Inflammatory macrophage treated with lipopolysaccharide for 1 hour (primary cell): ENCODE data around the gene POU2F1.

Source experiments
- DNase-seq, 2 donors: peaks; one replicate each; pipeline ENCODE4 v3.0.0-alpha.2; 2020 to 2022

POU2F1 gene

DNA sequence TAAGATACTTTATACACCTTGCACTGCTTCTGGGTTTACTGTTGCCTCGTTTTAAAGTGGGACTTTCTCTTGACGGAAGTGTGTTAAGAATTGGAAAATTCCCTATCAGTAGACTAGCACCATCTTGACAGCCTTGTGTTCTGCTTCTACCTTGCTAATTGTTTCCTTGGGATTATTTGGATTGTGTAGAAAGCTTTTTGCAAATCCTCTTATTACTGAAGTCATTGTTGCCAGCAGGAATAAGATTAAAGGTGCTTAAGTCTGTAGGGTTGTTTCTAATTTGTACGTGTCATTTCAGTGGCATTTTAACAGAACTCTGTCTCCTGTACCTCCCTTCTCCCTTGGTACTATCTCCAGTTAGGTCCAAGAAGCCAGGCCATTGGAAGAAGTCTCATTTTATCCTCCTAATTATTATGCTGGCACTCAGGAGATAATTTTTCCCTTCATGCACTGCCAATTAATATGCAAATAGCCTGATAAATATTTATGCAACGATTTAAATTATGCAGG, 107.7 kb downstream of the POU2F1 start:
- no peak for DNase-seq

DNA sequence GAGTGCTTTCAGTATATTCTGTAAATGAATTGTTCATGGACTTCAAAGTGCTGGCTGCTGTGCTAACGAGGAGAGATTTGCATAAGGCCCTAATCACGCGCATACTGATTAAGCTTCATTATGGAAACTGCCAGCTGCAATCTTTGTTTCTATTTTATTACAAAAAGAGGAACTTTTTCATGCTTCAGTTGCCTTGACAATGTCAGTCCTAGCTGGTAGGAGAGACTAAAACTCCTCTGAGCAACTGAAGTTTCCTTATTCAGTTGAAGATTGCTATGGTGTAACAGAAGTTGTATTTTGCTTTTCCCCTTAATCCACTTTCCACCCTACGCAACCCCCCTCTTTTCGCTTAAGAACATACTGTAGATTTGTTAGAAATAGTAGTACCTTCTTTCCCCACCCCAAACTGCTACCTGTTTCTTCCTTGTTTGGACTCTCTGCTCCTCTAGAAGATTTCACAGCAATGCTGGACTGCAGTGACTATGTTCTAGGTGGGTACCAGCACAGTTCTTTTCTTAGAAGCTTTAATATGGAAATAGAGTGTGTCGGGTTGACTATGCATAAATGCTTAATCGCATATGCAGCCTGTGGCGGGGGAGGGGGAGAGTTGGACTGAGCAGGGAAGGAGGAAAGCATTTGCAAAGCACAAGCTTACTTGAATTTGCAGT, 108.3 kb downstream of the POU2F1 start:
- peak; percentile 70 to 74 for DNase-seq

DNA sequence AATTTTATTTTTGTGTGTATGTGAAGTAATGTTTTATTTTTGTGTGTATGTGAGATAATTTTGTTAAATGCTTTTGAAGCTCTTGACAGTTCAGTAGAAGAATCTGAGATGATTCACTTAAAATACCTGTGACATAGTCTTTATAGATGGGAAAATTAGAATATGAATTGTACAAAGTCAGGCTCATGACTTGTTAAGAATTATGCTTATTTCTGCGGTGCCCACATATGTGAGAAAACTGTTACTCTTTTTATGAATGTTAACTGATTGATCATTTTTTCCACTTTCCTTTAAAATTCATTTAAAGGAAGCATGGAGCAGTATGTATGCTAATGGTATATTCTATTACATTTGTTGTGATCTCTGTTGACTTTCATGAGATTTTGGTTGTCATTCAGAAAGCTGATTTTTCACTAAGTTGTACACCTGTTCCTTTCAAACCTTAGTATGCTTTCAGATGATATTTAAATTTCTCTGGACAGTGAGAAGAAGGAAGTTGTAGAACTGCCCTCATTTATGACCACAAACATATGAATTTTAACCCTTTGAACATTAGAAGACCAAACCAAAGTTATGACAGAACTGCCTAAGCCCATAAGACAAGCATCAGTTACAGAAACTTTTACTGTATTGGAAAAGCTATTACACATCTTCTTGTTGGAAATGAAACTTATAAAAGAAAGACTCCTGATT, 110.1 kb downstream of the POU2F1 start:
- DNase-seq, result no peak

DNA sequence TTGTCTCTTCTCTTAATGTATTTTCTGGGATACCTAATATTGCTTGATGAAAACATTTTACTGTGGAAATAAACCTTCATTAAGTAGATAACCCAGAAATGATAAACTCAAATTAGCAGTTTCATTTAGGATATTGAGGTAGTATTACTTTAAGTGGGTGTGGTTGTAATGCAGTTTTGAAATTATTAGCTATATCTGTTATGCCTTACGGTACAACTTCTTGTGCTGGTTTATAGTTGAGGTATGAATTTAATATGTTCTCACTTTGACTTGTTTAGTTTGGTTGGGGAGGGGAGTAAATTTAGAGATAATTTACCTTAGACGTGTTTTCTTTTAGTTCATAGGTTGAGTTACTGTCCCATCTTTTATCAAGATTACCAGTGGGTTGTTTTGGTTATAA, 111.0 kb downstream of the POU2F1 start:
- DNase-seq, result no peak

DNA sequence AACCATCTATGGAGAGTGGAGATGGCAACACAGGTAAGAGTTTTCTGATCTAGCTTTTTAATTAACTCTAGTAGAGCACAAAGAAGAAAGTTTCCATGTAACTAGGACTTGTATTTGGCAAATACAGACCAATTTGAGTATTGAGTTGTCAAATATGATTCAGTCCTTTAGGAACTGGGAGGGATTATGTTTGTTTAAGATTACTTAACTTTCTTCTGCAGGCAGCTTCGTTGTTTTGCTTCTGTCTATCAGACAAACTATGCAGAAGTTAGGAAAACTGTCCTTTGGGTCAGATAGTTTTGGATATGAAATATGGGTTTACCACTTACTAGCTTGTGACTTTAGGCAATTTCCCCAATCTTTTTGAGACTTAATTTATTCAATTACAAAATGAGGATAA, 111.8 kb downstream of the POU2F1 start:
- DNase-seq, result peak; percentile 8 to 26

DNA sequence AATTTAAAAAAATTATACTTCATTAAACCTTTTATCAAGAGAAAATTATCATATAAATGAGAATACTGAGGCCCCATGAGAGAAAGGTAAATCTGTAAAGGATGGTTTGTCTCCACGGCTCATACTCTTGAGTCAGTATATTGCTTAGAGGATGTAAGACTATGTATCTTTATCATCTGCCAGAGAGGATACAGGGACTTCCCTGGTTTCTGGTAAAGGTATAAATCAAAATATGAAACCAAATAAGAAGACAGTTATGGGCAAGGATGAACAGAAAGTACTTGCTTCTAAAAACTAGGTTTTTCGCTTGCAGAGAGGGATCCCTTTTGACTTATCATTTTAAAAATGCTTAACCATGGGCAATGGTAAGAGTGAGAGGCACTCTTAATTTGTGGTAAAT, 112.4 kb downstream of the POU2F1 start:
- no peak for DNase-seq

DNA sequence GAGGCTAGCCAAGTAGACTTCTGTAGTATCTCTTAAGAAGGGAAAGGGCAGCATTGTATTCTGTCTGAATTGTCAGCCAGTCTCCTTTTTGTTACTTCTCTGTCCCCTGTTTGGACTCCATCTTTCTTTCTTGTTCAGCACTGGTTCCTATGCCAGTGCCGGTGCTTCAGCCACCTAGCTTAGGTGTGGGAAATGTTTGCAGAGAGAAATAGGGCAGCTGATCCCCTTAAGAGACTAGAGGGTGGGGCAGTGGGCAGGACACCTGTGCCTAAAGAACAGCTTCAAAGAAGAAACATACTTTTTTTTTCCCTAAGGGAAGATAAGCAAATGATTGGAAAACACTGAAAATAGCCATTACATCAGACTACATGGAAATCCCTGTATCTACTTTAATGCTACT, 113.0 kb downstream of the POU2F1 start:
- peak in 1 of 2 donors; percentile 14 for DNase-seq

DNA sequence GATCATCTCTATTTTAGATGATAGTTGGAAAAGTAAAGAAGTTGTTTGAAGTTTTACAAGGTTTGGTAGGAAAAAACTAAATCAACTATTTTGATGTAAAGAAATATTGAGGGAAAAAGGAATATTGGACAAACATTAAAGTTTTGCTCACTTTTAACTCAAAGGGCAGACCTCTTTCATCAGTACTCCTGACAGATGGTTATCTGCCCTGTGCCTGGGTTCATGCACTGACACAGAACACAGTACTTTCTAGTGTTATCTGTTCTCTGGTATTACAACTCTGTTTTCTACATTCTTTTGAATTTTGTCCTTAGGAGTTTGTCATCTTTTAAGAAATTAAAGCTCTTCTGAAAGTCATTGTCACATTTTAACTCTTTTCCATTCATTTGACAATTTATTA, 118.7 kb downstream of the POU2F1 start:
- no peak for DNase-seq

DNA sequence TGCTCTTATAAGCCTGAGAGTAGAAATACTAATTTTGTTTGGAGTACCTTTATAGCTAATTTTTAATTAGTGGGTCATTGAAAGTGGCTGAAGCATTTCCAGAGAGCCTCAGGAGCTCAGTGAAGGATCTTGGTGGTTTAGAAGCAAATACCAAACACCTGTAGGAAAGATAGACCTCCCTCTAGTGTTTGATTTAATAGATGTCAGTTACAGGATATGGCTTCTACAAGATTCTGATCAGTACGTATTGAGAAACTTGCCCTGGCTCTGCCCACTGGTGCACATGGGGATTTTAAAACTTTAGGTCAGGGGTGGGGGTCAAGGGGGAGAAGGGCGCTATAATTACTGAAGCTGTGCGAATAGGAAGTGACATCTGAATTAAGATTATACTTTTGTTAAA, 122.2 kb downstream of the POU2F1 start:
- DNase-seq, result peak in 1 of 2 donors; percentile 9

DNA sequence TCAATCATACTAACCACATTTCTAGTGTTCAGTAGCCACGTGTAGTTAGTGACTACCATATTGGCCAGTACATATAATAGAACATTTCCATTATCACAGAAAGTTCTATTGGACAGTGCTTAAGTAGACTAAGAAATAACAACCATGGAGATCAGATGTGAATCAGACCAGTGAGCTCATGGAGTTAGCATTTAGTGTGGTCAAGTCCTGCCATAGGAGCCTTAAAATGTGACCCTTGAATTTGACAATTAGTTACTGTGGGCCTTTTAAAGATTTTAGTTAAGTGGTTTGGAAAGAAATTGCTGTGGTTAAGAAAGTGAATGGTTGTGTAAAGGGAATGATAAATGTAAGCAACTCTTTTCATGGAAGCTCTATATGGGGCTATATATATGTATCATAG, 123.4 kb downstream of the POU2F1 start:
- DNase-seq, result no peak

DNA sequence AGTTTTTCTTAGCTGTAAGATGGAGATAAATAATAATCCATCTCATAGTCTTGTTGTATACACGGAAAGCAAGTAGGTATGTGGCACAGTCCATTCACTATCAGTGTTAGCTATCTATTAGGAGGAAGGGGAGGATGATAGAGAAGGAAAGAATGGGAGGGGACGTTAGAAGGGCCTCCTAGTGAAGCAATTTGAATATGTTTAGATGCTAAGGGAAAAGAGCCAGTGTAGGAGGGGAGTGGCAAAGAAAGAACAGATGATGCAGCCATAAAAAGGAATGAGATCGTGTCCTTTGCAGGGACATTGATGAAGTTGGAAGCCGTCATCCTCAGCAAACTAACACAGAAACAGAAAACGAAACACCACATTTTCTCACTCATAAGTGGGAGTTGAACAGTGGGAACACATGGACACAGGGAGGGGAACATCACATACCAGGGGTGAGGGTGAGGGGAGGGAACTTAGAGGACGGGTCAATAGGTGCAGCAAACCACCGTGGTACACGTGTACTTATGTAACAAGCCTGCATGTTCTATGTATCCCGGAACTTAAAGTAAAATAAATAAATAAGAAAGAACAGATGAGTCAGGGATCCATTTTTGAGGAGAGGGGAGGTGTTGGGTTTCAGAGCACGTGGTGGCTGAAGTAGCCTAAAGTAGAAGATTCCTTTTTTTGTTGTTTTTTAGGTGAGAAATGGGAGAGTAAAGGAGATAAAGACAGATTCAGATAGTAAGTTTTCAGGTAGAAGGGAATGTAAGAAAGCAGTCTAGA, 124.1 kb downstream of the POU2F1 start:
- DNase-seq, result no peak

DNA sequence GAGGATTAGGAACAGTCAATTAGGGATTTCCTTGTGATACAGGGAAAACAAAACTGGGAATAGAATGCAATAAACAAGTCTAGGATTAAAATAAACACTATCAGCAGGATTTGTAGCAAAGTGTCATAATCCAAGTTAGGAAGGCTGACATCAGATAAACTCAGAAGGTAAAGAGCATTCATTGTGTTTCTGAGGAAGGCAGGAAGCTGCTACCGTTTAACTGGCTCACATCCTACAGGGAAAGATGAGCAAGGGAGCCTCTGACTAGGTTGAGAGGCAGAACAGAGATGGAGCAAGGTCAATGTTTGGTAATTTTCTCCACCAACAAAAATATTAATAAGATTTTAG, 124.7 kb downstream of the POU2F1 start:
- no peak for DNase-seq

DNA sequence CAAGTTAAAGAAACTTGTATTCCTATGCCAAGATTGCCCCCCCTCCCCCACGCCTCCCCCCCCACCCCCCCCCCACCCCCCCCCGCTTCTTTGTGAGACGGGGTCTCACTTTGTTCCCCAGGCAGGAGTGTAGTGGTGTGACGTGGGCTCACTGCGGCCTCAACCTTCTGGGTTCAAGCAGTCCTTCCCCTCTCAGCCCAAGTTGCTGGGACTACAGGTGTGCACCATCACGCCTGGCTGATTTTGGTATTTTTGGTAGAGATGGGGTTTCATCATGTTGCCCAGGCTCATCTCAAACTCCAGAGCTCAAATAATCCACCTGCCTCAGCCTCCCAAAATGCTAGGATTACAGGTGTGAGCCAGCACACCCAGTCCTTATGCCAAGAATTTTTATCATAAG, 136.6 kb downstream of the POU2F1 start:
- DNase-seq, result no peak

DNA sequence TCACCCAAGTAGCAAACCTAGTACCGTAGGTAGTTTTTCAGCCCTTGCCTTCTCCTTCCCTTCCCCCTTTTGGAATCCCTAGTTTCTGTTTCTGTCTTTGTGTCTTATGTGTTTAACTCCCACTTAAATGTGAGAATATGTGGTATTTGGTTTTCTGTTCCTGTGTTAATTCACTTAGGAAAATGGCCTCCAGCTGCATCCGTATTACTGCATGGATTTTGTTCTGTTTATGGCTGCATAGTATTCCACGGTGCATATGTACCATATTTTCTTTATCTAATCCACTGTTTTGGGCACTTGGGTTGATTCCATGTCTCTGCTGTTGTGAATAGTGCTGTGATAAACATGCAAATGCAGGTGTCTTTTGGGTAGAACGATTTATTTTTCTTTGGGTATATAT, 138.6 kb downstream of the POU2F1 start:
- DNase-seq, result no peak

DNA sequence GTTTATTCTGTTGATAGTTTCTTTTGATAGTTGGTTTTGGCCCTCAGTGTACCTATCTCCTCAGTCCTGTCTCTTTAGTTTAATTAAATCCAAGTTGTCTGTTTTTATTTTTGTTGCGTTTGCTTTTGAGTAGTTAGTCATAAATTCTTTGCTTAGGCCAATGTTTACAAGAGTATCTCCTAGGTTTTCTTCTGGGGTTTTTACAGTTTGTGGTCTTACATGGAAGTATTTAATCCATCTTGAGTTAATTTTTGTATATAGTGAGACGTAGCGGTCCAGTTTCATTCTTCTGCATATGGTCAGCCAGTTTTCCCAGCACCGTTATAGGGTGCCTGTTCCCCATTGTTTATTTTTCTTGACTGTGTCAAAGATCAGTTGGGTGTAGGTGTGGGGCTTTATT, 139.4 kb downstream of the POU2F1 start:
- no peak for DNase-seq

DNA sequence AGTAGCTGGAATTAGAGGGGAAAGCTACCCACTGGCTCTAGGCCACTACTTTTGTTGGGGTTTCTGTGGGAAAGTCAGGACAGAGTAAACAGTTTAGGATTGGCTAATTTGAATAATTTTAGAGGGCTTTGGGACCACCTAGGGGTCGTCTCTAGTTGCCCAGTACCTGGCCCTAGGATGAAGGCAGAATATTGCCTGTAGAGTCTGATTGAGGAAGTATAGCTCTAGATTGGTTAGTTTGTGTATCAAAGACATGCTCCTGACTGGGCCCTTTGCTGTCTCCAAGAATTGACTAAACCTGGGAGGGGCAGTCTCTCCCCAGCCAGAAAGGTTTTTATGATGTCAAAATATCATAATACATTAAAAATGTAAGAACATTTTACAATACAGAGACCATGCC, 142.0 kb downstream of the POU2F1 start:
- no peak for DNase-seq

DNA sequence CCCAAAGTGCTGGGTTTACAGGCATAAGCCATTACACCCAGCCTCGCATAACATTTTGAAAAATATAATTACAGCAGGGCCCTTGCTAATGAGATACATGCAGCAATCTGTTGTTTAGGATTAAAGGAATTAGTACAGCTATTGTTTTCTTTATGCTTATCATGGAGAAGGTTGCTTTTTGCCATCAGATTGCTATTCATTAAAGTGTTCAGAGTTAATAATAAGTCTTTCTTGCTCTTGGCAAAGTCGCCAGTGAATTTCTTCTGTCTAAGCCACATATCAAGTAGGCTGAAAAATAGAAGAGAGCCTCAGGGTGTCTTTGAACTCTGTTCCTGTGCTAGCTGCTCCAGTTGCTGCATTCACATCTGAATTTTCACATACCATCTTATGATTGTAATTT, 144.1 kb downstream of the POU2F1 start:
- no peak for DNase-seq

DNA sequence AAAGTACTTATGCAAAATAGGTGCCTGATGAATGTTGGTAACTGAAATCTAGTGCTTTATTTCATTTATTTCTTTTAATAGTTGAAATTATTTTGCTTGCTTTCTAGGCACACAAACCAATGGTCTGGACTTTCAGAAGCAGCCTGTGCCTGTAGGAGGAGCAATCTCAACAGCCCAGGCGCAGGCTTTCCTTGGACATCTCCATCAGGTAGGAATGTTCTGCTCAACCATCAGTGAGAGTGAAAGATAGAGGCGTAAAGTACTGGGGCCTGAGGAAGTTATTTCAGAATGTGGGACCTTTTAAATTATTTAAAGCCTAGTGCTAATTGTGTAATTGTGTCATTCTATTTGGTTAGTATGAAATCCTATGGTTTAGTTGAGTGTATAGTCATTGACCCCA, 144.7 kb downstream of the POU2F1 start:
- DNase-seq, result no peak

DNA sequence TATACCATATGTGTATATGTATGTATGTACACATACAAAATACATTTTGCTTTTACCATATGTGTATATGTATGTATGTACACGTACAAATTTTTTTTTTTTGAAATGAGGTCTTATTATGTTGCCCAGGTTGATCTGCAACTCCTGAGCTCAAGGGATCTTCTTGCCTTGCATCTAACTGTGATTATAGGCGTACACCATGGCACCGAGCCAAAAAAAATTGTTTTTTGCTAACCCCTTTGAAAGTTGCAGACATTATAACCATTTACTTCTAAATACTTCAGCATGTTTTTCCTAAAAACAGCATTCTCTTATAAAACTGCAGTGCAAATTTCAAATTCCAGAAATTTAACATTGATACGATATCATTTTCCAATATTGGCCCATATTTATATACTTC, 147.0 kb downstream of the POU2F1 start:
- DNase-seq, result no peak

DNA sequence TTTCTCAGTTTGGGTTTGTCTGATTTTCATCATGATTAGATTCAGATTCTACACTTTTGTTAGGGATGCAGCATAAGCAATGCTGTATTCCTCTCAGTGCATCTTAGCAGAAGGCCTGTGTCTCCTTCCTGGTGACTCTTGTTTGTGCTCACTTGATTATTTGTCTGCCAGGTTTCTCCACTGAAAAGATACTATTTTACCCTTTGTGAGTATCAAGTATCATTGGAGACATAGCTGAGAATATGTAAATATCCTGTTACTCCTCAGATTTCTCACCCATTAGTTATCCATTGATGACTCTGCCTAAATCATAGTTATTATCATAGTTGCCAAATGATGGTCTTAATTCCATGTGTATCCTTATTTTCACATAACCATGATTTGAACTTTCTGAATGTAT, 148.5 kb downstream of the POU2F1 start:
- no peak for DNase-seq

DNA sequence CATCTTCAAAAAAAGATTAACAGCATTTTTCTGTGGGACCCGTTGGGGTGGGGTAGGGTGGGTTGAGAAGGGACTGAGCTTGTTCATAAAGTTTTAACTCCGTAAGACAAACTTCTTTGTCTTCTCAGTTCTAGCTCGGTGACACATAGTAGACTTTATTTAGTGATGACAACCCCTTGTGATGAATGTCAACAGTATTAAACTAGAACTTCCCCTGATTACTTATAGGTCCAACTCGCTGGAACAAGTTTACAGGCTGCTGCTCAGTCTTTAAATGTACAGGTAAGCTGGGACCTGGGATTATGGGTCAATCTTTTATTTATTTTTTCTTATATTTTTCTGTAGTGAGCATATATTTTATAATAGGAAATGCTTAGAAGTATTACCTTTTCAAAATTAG, 149.2 kb downstream of the POU2F1 start:
- DNase-seq, result no peak

DNA sequence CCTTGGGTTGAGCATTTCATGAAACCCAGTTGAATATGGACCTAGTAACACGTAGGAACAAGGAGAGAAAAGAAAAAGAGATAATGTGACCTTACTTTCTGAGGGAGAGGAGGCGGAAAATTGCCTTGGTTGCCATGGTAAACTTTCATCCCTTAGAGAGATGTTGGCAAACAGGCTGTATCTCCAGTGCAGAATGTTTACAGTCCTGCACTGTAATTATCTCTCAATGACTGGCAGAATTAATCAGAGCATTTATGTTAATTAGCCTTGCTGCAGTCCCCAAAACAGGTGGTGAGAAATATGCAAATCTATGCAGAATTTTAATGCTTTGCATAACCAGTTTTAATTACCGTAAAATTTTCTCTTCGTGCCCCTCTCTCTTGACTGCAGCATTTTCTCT, 150.3 kb downstream of the POU2F1 start:
- DNase-seq, result no peak

DNA sequence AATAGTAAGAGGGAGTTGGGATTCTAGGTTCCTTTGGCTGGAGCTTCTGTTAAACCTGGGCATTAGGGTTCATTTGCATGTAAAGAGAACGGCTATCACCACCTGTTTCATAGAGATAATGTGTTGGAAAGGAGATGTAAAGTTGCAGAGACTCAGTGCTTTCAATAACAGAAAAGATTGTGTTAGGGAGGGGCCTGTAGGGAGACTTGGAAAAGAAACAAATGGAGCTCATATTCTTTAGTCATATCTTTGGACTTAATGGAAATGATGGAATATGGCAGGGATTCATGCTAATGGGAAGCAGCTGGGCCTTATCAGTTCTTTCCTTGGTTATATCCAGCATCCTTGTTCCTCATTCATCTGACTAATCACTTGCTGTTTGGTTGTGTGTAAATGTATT, 152.7 kb downstream of the POU2F1 start:
- no peak for DNase-seq

DNA sequence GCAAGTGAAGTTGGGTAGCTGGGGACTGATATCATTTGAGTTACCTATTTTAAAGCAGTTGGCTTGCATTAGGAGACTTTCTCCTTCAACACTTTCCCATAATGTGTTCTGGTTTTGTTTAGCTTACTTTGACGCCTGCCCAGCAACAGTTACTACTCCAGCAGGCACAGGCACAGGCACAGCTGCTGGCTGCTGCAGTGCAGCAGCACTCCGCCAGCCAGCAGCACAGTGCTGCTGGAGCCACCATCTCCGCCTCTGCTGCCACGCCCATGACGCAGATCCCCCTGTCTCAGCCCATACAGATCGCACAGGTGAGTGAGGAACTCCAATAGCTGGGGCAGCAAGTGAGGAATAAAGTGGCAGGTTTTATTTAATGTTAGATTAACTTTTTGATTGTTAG, 153.3 kb downstream of the POU2F1 start:
- no peak for DNase-seq
